HepG2 (cell line): ENCODE measurements around the gene TRIM59. TPM values are rescaled to one million over a fixed set of nuclear protein-coding genes. Genes with fewer than 3 reads are reported as not detected.

ENCODE experiments used
- ATAC-seq: fragments of 200-7000 bp; cut with Tn5 transposase; 3 replicates; pipeline ENCODE4 v1.9.1; 2020; ENCODE audit warnings: mild to moderate bottlenecking, moderate library complexity
- BruUV-seq: library from RNA; stranded (reverse); fragments of 400-500 nt; replicated peaks from 2 replicates; lab custom pipeline; 2021; lab: Mats Ljungman, UMichigan
- CTCF ChIA-PET: fragments of 300-600 bp; formaldehyde crosslinking; extraction: SDS; loops from one replicate; lab custom pipeline; 2021; ENCODE audit warnings: low total read pairs, inconsistent platforms, low intra/inter-chr PET ratio; lab: Yijun Ruan, JAX
- POLR2A ChIA-PET: fragments of 350-600 bp; sonication (Branson Sonifier 250); formaldehyde crosslinking; loops from one replicate; lab custom pipeline; 2020; ENCODE audit warnings: antibody characterized with exemption, inconsistent platforms; lab: Yijun Ruan, JAX
- DNase-seq: peaks from one replicate; pipeline ENCODE4 v3.0.0-alpha.2; 2015; ENCODE audit warnings: low spot score
- FAIRE-seq: peaks from 3 replicates; lab custom pipeline; 2011; peaks lifted over from hg19 to GRCh38; lab: Jason Lieb, UNC
- H2AFZ ChIP-seq: one replicate; pipeline ENCODE4 v1.6.1; 2011; ENCODE audit warnings: low read length, inconsistent platforms
- H3K27ac ChIP-seq: fragments of 300-600 bp; 3 replicates; pipeline ENCODE4 v1.8.0; 2011; ENCODE audit warnings: mixed run types, mild to moderate bottlenecking, mixed read lengths, low read length, inconsistent platforms; ENCODE audit not compliant: insufficient read depth; ENCODE audit errors: extremely low read length
- H3K27me3 ChIP-seq, 2 experiments: fragments of 200-600 bp in 1 of 2; 2 replicates in 1 of 2; 3 replicates in 1 of 2; pipeline versions ENCODE4 v1.6.0 to v1.8.0; 2011; ENCODE audit warnings: low read length in 2 of 2, mild to moderate bottlenecking in 2 of 2, moderate library complexity in 2 of 2, inconsistent platforms in 1 of 2; ENCODE audit not compliant: insufficient read depth in 2 of 2, control insufficient read depth in 1 of 2
- H3K36me3 ChIP-seq, 2 experiments: fragments of 200-600 bp in 1 of 2; replicated peaks in 1 of 2; 2 replicates in 1 of 2; 3 replicates in 1 of 2; pipeline versions ENCODE4 v1.5.1 to v1.8.0; 2011; ENCODE audit warnings: low read length in 2 of 2, inconsistent platforms in 1 of 2; ENCODE audit not compliant: insufficient read depth in 2 of 2, control insufficient read depth in 1 of 2
- H3K4me1 ChIP-seq: 2 replicates; pipeline ENCODE4 v1.5.1; 2012; ENCODE audit warnings: low read length, inconsistent platforms; ENCODE audit not compliant: insufficient read depth
- H3K4me2 ChIP-seq: 2 replicates; pipeline ENCODE4 v1.6.0; 2011; ENCODE audit warnings: low read depth, low read length, inconsistent platforms
- H3K4me3 ChIP-seq, 3 experiments: fragments of 200-600 bp in 1 of 3; sonication (generic), shearing (Covaris generic) in 1 of 3; replicated peaks in 1 of 3; 2 replicates each; pipeline ENCODE4 v1.5.1; 2011 to 2016; ENCODE audit warnings: low read length in 3 of 3, inconsistent platforms in 2 of 3, low read depth in 2 of 3, mild to moderate bottlenecking in 2 of 3, control low read depth in 1 of 3, mixed read lengths in 1 of 3; ENCODE audit not compliant: insufficient read depth in 1 of 3
- H3K79me2 ChIP-seq: one replicate; pipeline ENCODE4 v1.6.1; 2011; ENCODE audit warnings: low read length, inconsistent platforms; ENCODE audit not compliant: insufficient read depth
- H3K9ac ChIP-seq: 2 replicates; pipeline ENCODE4 v1.6.0; 2011; ENCODE audit warnings: mild to moderate bottlenecking, low read depth, low read length, inconsistent platforms; ENCODE audit not compliant: insufficient read depth
- H3K9me3 ChIP-seq: 2 replicates; pipeline ENCODE4 v1.5.1; 2012; ENCODE audit warnings: mild to moderate bottlenecking, low read length
- H4K20me1 ChIP-seq: 2 replicates; pipeline ENCODE4 v1.6.0; 2011; ENCODE audit warnings: inconsistent platforms, mild to moderate bottlenecking, low read length, moderate library complexity; ENCODE audit not compliant: insufficient read depth
- GABPA ChIP-seq, 2 experiments: IDR thresholded peaks; 2 replicates each; pipeline ENCODE4 v1.6.1; 2011 to 2016; ENCODE audit warnings: low read depth in 2 of 2, low read length in 1 of 2, missing biosample characterization in 1 of 2, missing genetic modification characterization in 1 of 2
- KDM5B ChIP-seq: sonication (generic); formaldehyde crosslinking; IDR thresholded peaks from 2 replicates; pipeline ENCODE4 v1.4.0; 2020; ENCODE audit warnings: missing genetic modification reagents, mild to moderate bottlenecking, borderline replicate concordance
- MAFF ChIP-seq: IDR thresholded peaks from 2 replicates; pipeline ENCODE4 v1.6.1; 2011; ENCODE audit warnings: low read depth, low read length, improper control_type of control experiment
- PPARG ChIP-seq: conservative IDR thresholded peaks from 2 replicates; pipeline ENCODE4 v1.6.1; 2016; ENCODE audit warnings: missing biosample characterization, missing genetic modification reagents
- RBM22 ChIP-seq: fragments of 200-400 bp; formaldehyde crosslinking; optimal IDR thresholded peaks from 2 replicates; pipeline ENCODE3; 2017; ENCODE audit warnings: mild to moderate bottlenecking, low read length, moderate library complexity
- SETDB1 ChIP-seq: sonication (generic); formaldehyde crosslinking; IDR thresholded peaks from 2 replicates; pipeline ENCODE4 v1.5.1; 2020; ENCODE audit warnings: missing genetic modification reagents, mild to moderate bottlenecking, borderline replicate concordance
- SNRNP70 ChIP-seq: fragments of 200-400 bp; formaldehyde crosslinking; IDR thresholded peaks from 2 replicates; pipeline ENCODE4 v1.6.1; 2017; ENCODE audit warnings: mild to moderate bottlenecking, low read depth, low read length, moderate library complexity
- TAF15 ChIP-seq: fragments of 200-400 bp; formaldehyde crosslinking; IDR thresholded peaks from one replicate; pipeline ENCODE4 v1.6.1; 2018; ENCODE audit warnings: mild to moderate bottlenecking, low read depth, low read length; ENCODE audit not compliant: poor library complexity, severe bottlenecking
- TCF7L2 ChIP-seq: IDR thresholded peaks from 2 replicates; pipeline ENCODE4 v1.6.1; 2011; ENCODE audit warnings: mild to moderate bottlenecking, low read depth, low read length, moderate library complexity
- ZNF547 ChIP-seq: sonication (generic); formaldehyde crosslinking; IDR thresholded peaks from 2 replicates; pipeline ENCODE4 v1.5.1; 2020; ENCODE audit warnings: mild to moderate bottlenecking, missing genetic modification reagents
- ZNF563 ChIP-seq: sonication (generic); formaldehyde crosslinking; IDR thresholded peaks from 2 replicates; pipeline ENCODE4 v1.8.0; 2022; ENCODE audit warnings: mild to moderate bottlenecking, moderate library complexity, missing genetic modification reagents
- ZNF572 ChIP-seq: sonication (generic); formaldehyde crosslinking; IDR thresholded peaks from 2 replicates; pipeline ENCODE4 v1.5.1; 2020; ENCODE audit warnings: mild to moderate bottlenecking, missing genetic modification reagents
- ZNF674 ChIP-seq: sonication (generic); formaldehyde crosslinking; IDR thresholded peaks from 2 replicates; pipeline ENCODE4 v1.5.0; 2020; ENCODE audit warnings: low read depth, mild to moderate bottlenecking, missing genetic modification reagents
- ZNF713 ChIP-seq: sonication (generic); formaldehyde crosslinking; IDR thresholded peaks from 2 replicates; pipeline ENCODE4 v1.4.0; 2020; ENCODE audit warnings: mild to moderate bottlenecking, missing genetic modification reagents
- ZNF780A ChIP-seq: sonication (generic); formaldehyde crosslinking; IDR thresholded peaks from 2 replicates; pipeline ENCODE4 v1.8.0; 2022; ENCODE audit warnings: mild to moderate bottlenecking, missing genetic modification reagents, moderate library complexity
- ZSCAN5A ChIP-seq: sonication (generic); formaldehyde crosslinking; IDR thresholded peaks from 2 replicates; pipeline ENCODE4 v1.8.0; 2022; ENCODE audit warnings: mild to moderate bottlenecking, missing genetic modification reagents, borderline replicate concordance
- WGBS: methylation state at CpG from one replicate; pipeline ENCODE4 v1.1.6; 2017; ENCODE audit warnings: low lambda C conversion rate; 5-methylcytosine and 5-hydroxymethylcytosine counted together
- in situ Hi-C: cut with HindIII; loops from 2 replicates; pipeline ENCODE4 v1.10.0; 2017; ENCODE audit warnings: low pct_unique_long_range_greater_than_20kb; ENCODE audit not compliant: extremely low pct_ligation_motif_present
- intact Hi-C: fragments of 100-400 bp; cut with micrococcal nuclease; formaldehyde crosslinking; loops from one replicate; pipeline ENCODE4 v1.10.0; 2022; ENCODE audit not compliant: unreplicated experiment
- polyA plus RNA-seq, 8 experiments: library from polyadenylated mRNA; depleted of rRNA in 3 of 8; stranded (reverse) in 7 of 8; unstranded in 1 of 8; fragments of >200 nt; fragmentation: Illumina TruSeq in 4 of 8; extraction: Trizol in 4 of 8; gene quantifications; 2 replicates each; pipeline versions ENCODE4 v1.2.1 to v1.2.3, GENCODE V29; 2011 to 2016; ENCODE audit warnings: low read depth in 4 of 8, missing spikeins in 1 of 8, mixed read lengths in 1 of 8; ENCODE audit not compliant: insufficient read depth in 1 of 8
- total RNA-seq, 5 experiments: library from RNA; depleted of rRNA; stranded (reverse); fragments of >200 nt; fragmentation: Illumina TruSeq; extraction: Trizol; gene quantifications; 2 replicates each; pipeline ENCODE4 v1.2.3, GENCODE V29; 2016; ENCODE audit warnings: low read depth in 1 of 5
- TF ChIP-seq, protein P1 (sequence below): sonication (generic); formaldehyde crosslinking; IDR thresholded peaks from 2 replicates; pipeline ENCODE4 v1.5.0; 2020; ENCODE audit warnings: mild to moderate bottlenecking, missing genetic modification reagents

The TRIM59 gene
- total and polyA plus RNA-seq, 2 of the 13 experiments (the other 11 are each of a cell fraction or from before 2014, with no cell fraction given) = 1.3 to 3.2 TPM

DNA sequence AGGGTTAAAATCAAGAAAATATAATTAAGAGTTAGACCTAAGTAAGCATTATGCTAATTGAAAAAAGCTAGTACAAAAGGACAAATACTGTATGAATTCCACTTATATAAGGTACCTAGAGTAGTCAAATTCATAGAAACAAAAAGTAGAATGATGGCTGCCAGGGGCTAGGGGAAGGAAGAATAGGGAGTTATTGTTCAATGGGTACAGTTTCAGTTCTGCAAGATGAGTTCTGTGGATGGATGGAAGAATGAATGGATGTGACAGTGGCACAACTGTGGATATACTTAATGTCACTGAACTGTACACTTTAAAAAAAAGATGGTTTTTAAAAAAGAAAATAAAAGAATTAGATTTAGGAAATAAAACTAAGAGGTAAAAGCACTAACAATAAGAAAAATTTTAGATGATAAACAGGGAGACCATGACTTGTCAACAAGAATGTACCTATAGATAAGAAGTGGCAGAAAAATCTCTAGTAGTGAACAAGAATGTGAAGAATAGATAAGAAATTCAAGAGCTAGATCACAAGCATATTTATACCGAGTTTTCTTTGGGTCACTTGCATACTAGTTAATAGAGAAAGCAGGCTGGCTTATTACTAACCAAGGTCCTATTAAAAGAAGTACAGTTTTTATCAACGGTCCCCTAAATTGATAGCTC is 56.1 kb downstream of the TRIM59 start:
- ChIA-PET POLR2A (no interaction called here), CTCF (no interaction called here)
- no peak for ATAC-seq
- in situ Hi-C loops (no loop called here), intact Hi-C loops (no loop called here)
- H3K79me2 ChIP-seq = peaks cover 13% of the 10 kb centered on the region
- no peak overlapping the region for H3K4me3 ChIP-seq
- no peaks in the 10 kb centered on the region for H3K9me3 ChIP-seq
- FAIRE-seq = no peak
- H3K9ac ChIP-seq = no peak overlapping the region
- TF ChIP-seq TAF15 (no peak), MAFF (no peak), ZNF563 (no peak), ZNF572 (CRISPR knock-in tag) (no peak), ZSCAN5A (CRISPR knock-in tag) (no peak), GABPA (IDR thresholded peaks at IDR 0.05; ENCODE audit: low read depth, low read length) (no peak), GABPA (CRISPR knock-in tag; IDR thresholded peaks at IDR 0.05; ENCODE audit: low read depth) (no peak)
- WGBS = 95% methylated on average over 2 of the region's 2 CpGs
- H3K4me1 ChIP-seq = peaks cover 16% of the 10 kb centered on the region
- no peaks in the 10 kb centered on the region for H4K20me1 ChIP-seq
- H3K36me3 ChIP-seq = no peaks in the 10 kb centered on the region
- no peak for DNase-seq
- no peak overlapping the region for H3K4me2 ChIP-seq
- no peak overlapping the region for H3K27ac ChIP-seq
- no peak overlapping the region for H2AFZ ChIP-seq
- H3K27me3 ChIP-seq = no peaks in the 10 kb centered on the region
- BruUV-seq = no TSS peak

- H3K4me2 ChIP-seq = no peak overlapping the region
- H3K27me3 ChIP-seq = no peaks in the 10 kb centered on the region
- no peak overlapping the region for H3K9ac ChIP-seq
- H4K20me1 ChIP-seq = no peaks in the 10 kb centered on the region
- no TSS peak for BruUV-seq
- H3K79me2 ChIP-seq = peaks cover 6% of the 10 kb centered on the region
- no peak overlapping the region for H2AFZ ChIP-seq
- no peak for ATAC-seq
- ChIA-PET CTCF (no interaction called here), POLR2A (no interaction called here)
- DNase-seq = no peak
- intact Hi-C loops (no loop called here), in situ Hi-C loops (no loop called here)
- peaks cover 9% of the 10 kb centered on the region for H3K4me1 ChIP-seq
- no peak overlapping the region for H3K4me3 ChIP-seq
- no peak for FAIRE-seq
- H3K27ac ChIP-seq = no peak overlapping the region
- no peaks in the 10 kb centered on the region for H3K9me3 ChIP-seq
- no peaks in the 10 kb centered on the region for H3K36me3 ChIP-seq
- TF ChIP-seq PPARG = no peak
- no peak for TF ChIP-seq TCF7L2
- no peak for TF ChIP-seq ZNF780A (CRISPR knock-in tag)
- no peak for TF ChIP-seq SETDB1 (CRISPR knock-in tag)
- no peak for TF ChIP-seq ZNF674 (CRISPR knock-in tag)
- TF ChIP-seq KDM5B (CRISPR knock-in tag) = no peak
- TF ChIP-seq, protein P1, sequence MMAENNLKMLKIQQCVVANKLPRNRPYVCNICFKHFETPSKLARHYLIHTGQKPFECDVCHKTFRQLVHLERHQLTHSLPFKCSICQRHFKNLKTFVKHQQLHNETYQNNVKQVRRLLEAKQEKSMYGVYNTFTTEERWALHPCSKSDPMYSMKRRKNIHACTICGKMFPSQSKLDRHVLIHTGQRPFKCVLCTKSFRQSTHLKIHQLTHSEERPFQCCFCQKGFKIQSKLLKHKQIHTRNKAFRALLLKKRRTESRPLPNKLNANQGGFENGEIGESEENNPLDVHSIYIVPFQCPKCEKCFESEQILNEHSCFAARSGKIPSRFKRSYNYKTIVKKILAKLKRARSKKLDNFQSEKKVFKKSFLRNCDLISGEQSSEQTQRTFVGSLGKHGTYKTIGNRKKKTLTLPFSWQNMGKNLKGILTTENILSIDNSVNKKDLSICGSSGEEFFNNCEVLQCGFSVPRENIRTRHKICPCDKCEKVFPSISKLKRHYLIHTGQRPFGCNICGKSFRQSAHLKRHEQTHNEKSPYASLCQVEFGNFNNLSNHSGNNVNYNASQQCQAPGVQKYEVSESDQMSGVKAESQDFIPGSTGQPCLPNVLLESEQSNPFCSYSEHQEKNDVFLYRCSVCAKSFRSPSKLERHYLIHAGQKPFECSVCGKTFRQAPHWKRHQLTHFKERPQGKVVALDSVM (CRISPR knock-in tag) = no peak
- no peak for TF ChIP-seq ZNF547 (CRISPR knock-in tag)
- TF ChIP-seq RBM22 = no peak
- TF ChIP-seq ZNF713 = no peak
- no peak for TF ChIP-seq SNRNP70
Observed at GRCh38 chr3:160392798-160393197, 56.8 kb downstream of the TRIM59 start.
